PC-3 (cell line): Measurements from ENCODE around the gene TBC1D9.
"Not testable (repeated sequence)": the region's sequence is repeated elsewhere in the genome, so short reads cannot be mapped to it uniquely, and the experiment has no call there.

Experiments
- EZH2 ChIP-seq: fragments of 300-600 bp; sonication (generic); IDR thresholded peaks from one replicate; pipeline ENCODE4 v1.6.1; 2017; ENCODE audit warnings: antibody characterized with exemption, mild to moderate bottlenecking, low read length; ENCODE audit not compliant: unreplicated experiment
- TF ChIP-seq, protein P1 (sequence below): fragments of 300-600 bp; sonication (generic); conservative IDR thresholded peaks from 2 replicates; pipeline ENCODE4 v1.5.1; 2017; ENCODE audit warnings: antibody characterized with exemption, low read depth, mild to moderate bottlenecking, low read length

DNA sequence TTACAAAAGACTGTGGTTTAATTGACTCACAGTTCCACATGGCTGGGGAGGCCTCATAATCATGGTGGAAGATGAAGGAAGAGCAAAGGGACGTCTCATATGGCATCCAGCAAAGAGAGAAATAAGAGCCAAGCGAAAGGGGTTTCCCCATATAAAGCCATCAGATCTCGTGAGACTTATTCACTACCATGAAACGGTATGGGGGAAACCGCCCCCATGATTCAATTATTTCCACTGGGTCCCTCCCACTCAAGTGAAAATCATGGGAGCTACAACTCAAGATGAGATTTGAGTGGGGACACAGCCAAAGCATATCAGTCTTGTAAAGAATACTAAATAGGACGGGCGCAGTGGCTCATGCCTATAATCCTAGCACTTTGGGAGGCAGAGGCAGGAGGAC is 9.6 kb downstream of the TBC1D9 start:
- TF ChIP-seq, protein P1, sequence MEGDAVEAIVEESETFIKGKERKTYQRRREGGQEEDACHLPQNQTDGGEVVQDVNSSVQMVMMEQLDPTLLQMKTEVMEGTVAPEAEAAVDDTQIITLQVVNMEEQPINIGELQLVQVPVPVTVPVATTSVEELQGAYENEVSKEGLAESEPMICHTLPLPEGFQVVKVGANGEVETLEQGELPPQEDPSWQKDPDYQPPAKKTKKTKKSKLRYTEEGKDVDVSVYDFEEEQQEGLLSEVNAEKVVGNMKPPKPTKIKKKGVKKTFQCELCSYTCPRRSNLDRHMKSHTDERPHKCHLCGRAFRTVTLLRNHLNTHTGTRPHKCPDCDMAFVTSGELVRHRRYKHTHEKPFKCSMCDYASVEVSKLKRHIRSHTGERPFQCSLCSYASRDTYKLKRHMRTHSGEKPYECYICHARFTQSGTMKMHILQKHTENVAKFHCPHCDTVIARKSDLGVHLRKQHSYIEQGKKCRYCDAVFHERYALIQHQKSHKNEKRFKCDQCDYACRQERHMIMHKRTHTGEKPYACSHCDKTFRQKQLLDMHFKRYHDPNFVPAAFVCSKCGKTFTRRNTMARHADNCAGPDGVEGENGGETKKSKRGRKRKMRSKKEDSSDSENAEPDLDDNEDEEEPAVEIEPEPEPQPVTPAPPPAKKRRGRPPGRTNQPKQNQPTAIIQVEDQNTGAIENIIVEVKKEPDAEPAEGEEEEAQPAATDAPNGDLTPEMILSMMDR = not testable (repeated sequence)
- TF ChIP-seq EZH2 = not testable (repeated sequence)
